Omental fat pad (tissue), 4 donors: ENCODE results near the gene PET100. TPM values are rescaled to one million over a fixed set of nuclear protein-coding genes. Genes with fewer than 3 reads are reported as not detected.

ENCODE experiments used
- ATAC-seq: fragments of 150-250 bp; one replicate; pipeline ENCODE4 v1.9.1; 2016; ENCODE audit warnings: mild to moderate bottlenecking, moderate library complexity; ENCODE audit not compliant: low FRiP score
- DNase-seq: peaks from one replicate; pipeline ENCODE4 v3.0.0-alpha.2; 2019; ENCODE audit warnings: low spot score
- total RNA-seq, 4 donors: library from RNA; depleted of rRNA; stranded (reverse); fragments of >200 nt; gene quantifications; one replicate each; pipeline ENCODE4 v1.1.0, GENCODE V29; 2016
- TF ChIP-seq, protein P1 (sequence below), 3 donors: fragments of 450-650 bp; IDR thresholded peaks; one replicate each; pipeline ENCODE4 v1.5.1; 2016 to 2017; ENCODE audit warnings: antibody characterized with exemption in 3 of 3, mild to moderate bottlenecking in 3 of 3, moderate library complexity in 2 of 3

PET100 gene
- total RNA-seq, 4 donors from 2014 or later = 11.2 to 22.8 (median 17.0) TPM

DNA sequence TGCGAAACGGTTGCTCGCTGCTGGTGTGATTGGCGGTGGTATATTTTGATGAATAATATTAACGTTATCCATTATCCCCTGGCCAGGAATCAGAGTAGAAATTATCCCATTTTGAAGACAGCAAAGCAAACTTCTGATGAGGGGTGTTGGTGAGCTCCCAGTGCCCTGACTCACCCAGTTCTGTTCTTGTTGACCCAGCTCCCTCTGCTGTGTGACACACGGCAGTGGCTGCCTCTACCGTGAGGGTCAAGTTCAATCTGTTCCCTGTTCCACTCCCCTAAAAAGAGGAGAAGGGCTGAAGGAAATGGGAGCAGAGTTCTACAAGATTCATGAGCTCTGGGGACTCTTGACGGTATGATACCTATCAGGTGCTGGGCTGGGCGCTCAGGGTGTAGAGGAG, 31.9 kb upstream of the PET100 start:
- no peak for ATAC-seq
- TF ChIP-seq, protein P1, sequence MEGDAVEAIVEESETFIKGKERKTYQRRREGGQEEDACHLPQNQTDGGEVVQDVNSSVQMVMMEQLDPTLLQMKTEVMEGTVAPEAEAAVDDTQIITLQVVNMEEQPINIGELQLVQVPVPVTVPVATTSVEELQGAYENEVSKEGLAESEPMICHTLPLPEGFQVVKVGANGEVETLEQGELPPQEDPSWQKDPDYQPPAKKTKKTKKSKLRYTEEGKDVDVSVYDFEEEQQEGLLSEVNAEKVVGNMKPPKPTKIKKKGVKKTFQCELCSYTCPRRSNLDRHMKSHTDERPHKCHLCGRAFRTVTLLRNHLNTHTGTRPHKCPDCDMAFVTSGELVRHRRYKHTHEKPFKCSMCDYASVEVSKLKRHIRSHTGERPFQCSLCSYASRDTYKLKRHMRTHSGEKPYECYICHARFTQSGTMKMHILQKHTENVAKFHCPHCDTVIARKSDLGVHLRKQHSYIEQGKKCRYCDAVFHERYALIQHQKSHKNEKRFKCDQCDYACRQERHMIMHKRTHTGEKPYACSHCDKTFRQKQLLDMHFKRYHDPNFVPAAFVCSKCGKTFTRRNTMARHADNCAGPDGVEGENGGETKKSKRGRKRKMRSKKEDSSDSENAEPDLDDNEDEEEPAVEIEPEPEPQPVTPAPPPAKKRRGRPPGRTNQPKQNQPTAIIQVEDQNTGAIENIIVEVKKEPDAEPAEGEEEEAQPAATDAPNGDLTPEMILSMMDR (IDR thresholded peaks at IDR 0.05) = no peak
- DNase-seq = no peak

DNA sequence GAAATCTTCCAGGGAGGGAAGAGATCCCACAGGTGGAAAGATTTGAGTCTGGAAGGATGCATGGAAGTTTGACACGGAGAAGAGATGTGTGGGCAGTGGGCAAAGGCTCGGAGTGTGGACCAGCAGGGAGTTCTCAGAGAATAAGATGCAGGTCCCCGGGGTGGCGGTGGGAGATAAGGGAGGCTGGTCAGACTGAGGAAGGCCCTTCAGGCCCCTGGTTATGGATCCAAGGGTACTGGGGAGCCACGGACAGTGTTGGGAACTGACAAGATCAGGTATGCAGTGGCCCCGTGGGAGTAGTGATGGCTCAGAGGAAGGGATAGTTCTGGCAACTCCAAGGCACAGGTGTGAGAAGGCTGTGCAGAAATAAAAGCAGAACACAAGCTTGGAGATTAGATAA, 31.4 kb upstream of the PET100 start:
- no peak for ATAC-seq
- DNase-seq = no peak
- TF ChIP-seq, protein P1 (IDR thresholded peaks at IDR 0.05) = no peak

DNA sequence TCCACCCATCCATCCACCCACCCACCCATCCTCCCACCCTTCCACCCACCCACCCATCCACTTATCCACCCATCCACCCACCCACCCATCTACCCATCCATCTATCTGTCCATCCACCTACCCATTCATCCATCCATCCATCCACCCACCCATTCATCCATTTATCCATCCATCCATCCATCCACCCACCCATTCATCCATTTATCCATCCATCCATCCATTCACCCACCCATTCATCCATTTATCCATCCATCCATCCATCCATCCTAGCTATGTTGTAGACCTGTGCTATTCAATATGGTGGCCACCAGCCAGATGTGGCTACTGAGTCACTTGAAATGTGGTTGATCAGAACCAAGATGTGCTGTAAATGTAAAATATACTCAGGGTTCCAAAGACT, 28.9 kb upstream of the PET100 start:
- DNase-seq (no peak), ATAC-seq (no peak)
- TF ChIP-seq, protein P1 (IDR thresholded peaks at IDR 0.05) = no peak

DNA sequence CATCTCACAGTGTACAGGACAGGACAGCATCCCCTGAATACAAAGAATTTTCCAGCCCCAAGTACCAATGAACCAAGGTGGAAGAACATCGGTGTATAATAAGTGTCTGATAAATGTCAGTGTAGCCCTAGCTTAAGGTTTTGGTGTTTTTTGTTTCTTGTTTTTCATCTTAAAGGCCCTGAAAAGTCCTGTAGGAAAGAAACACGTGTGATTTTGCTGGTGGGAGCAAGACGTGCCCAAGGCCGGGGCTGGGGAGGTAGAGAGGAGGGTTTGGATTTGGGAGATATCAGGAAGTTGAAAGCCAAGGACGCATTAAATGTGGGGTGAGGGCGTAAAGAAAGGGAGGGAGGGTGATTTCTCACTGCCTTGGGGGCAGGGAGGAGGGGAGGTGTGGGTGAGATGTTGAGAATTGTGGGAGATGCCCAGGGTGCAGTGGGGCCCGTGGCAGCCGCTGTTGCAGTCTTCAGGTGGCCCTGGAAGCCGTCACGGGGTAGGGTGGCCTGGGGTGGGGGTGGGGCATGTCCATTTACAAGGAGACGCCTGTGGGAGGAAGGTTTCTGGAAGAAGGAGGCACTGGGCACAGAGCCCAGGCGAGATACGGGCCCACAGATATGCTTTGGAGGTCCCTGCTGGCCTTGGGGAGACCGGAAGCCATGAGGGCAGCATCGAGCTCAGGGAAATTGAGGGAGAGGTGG, 27.2 kb upstream of the PET100 start:
- ATAC-seq = no peak
- TF ChIP-seq, protein P1 (IDR thresholded peaks at IDR 0.05) = no peak
- DNase-seq = no peak

DNA sequence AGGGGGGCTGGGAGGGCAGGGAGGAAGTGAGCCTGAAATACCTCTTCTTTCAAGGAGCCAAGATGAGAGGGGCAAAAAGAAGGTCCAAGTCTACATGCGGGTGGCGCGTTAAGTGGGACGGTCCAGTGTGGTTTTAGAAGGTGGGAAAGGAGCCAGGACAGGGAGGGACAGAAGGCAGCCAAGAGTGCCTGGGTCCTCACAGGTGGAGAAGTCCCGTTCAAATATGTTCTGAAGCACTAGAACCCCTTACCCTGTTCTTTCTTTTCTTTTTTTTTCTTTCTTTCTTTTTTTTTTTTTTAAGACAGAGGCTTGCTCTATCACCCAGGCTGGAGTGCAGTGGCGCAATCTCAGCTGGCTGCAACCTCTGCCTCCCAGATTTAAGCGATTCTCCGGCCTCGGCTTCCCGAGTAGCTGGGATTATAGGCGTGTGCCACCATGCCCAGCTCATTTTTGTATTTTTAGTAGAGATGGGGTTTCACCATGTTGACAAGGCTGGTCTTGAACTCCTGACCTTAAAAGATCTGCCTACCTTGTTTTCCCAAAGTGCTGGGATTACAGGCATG, 26.6 kb upstream of the PET100 start:
- DNase-seq = no peak
- TF ChIP-seq, protein P1 (IDR thresholded peaks at IDR 0.05) = no peak
- no peak for ATAC-seq

DNA sequence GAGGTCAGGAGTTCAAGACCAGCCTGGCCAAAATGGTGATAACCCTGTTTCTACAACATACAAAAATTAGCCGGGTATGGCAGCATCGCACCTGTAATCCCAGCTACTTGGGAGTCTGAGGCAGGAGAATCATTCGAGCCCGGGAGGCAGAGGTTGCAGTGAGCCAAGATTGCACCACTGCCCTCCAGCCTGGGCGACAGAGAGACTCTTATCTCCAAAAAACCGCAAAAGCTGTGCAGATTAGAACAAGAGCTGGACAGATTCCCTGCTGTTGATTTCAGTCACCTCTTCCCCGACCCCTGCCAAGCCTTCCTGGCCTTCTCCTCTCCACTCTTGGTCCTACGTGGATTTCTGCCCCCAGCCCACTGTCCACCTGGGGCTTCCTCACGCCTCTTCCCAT, 25.7 kb upstream of the PET100 start:
- TF ChIP-seq, protein P1 (IDR thresholded peaks at IDR 0.05) = no peak
- no peak for ATAC-seq
- no peak for DNase-seq
